Omental fat pad (tissue), 4 donors: ENCODE measurements around the gene RBM22. TPM values are rescaled to one million over a fixed set of nuclear protein-coding genes. Genes with fewer than 3 reads are reported as not detected.

Experiments
- ATAC-seq: fragments of 150-250 bp; one replicate; pipeline ENCODE4 v1.9.1; 2016; ENCODE audit warnings: mild to moderate bottlenecking, moderate library complexity; ENCODE audit not compliant: low FRiP score
- DNase-seq: peaks from one replicate; pipeline ENCODE4 v3.0.0-alpha.2; 2019; ENCODE audit warnings: low spot score
- total RNA-seq, 4 donors: library from RNA; depleted of rRNA; stranded (reverse); fragments of >200 nt; gene quantifications; one replicate each; pipeline ENCODE4 v1.1.0, GENCODE V29; 2016
- TF ChIP-seq, protein P1 (sequence below), 3 donors: fragments of 450-650 bp; IDR thresholded peaks; one replicate each; pipeline ENCODE4 v1.5.1; 2016 to 2017; ENCODE audit warnings: antibody characterized with exemption in 3 of 3, mild to moderate bottlenecking in 3 of 3, moderate library complexity in 2 of 3

RBM22 gene
- total RNA-seq, 4 donors from 2014 or later = 38.3 to 42.0 (median 40.5) TPM

DNA sequence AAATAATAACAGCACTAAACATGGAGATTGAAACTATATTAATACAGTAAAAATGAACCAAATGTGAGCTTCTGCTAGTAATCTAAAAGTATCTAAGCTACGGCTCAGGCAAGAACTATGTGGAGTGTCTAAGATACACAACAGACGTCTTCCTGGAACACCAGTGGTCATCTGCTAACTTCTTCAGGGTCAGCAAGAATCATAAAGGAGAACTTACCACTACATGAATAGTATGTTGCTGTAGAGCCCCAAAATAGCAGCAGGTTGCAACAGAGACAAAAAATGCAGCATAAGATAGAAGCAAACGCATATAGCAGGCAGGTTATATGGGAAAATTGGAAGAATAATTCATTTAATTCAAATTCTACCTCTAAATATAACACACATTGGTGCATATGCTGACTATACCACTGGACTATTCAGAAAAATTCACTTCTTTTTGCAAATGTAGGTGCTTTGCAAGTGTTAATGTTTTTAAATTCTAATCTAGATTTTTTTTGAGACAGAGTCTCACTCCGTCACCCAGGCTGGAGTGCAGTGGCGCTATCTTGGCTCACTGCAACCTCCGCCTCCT, 30.9 kb upstream of the RBM22 start:
- ATAC-seq (no peak), DNase-seq (no peak)
- TF ChIP-seq, protein P1, sequence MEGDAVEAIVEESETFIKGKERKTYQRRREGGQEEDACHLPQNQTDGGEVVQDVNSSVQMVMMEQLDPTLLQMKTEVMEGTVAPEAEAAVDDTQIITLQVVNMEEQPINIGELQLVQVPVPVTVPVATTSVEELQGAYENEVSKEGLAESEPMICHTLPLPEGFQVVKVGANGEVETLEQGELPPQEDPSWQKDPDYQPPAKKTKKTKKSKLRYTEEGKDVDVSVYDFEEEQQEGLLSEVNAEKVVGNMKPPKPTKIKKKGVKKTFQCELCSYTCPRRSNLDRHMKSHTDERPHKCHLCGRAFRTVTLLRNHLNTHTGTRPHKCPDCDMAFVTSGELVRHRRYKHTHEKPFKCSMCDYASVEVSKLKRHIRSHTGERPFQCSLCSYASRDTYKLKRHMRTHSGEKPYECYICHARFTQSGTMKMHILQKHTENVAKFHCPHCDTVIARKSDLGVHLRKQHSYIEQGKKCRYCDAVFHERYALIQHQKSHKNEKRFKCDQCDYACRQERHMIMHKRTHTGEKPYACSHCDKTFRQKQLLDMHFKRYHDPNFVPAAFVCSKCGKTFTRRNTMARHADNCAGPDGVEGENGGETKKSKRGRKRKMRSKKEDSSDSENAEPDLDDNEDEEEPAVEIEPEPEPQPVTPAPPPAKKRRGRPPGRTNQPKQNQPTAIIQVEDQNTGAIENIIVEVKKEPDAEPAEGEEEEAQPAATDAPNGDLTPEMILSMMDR (IDR thresholded peaks at IDR 0.05) = no peak

DNA sequence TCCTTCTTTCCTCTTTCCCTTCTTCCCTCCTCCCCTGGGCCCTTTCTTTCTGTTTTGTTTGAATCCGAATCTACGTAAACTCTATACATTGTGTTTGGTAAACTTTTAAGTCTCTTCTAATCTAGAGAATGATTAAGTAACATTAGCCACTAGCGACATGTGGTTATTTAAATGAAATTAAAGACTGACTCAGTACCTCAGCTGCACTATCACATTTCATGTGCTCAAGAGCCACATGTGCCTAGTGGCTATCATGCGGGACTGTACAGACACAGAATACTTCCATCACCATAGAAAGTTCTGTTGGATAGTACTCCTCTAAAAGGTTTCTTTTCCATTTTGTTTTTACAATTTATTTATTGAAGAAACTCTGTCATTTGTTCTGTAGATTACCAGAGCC, 29.0 kb upstream of the RBM22 start:
- DNase-seq = no peak
- TF ChIP-seq, protein P1 (IDR thresholded peaks at IDR 0.05) = no peak
- ATAC-seq = no peak

DNA sequence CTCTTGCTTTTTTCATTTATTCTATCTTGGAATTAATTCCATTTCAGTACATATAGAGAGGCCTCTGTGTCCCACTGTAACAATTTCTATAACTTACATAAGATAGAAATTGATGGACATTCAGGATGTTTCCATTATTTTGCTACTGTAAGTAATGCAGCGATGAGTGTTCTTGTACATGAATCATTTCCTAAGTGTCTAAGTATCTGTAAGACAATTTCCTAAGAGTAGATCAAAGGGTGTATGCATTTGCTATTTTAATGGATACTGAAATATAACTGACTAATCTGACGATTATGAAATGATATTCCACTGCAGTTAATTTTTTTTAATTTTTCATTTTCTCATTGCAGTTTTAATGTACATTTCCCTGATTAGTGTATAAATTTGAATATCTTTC, 23.0 kb upstream of the RBM22 start:
- ATAC-seq (no peak), DNase-seq (no peak)
- TF ChIP-seq, protein P1 (IDR thresholded peaks at IDR 0.05) = no peak

DNA sequence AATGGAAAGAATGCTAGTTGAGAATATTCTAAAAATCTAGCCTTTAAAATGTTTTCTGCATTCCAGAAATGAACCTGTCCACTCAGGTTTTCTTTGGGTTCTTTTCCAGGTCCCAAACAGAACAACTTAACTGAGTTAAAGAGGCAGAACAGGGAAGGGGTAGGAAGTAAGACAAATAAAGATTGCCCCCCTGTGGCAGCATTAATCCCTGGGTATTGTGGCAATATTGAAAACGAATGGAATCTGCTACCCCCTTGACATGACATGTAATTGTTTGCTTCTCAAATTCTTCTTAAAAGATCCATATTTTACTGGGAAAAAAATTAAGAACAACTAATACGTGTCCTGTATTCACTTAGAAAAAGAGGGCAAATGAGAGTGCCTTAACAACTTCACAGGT, 9.3 kb upstream of the RBM22 start:
- TF ChIP-seq, protein P1 (IDR thresholded peaks at IDR 0.05) = no peak
- DNase-seq = no peak
- no peak for ATAC-seq

DNA sequence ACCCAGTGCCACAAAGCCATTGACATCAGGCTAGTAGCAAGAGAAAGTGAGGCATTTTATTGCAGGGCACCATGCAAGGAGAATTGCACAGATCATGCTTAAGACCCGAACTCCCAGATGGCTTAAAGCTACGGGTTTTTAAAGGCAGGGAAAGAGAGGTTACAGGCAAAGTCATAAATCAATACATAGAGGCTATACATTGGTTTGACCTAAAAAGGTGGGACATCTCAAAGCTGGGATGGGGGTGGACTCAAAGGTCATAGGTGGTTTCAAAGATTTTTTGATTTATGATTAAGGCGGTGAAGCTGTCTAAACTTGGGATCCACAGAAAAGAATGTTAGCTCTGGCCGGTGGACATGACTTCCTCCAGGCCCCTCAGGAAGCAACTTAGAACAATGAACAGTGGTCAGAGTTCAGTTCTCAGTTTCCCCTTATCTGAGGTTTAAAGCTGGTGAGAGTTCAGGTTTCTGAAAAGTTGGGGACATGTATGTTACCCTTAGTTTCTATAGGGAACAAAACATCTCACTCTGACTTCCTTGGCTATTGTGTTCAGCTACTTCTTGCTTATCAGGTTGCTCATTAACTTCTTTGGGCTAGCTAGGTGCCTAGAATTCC, 6.0 kb upstream of the RBM22 start:
- TF ChIP-seq, protein P1 (IDR thresholded peaks at IDR 0.05) = no peak
- no peak for DNase-seq
- no peak for ATAC-seq

DNA sequence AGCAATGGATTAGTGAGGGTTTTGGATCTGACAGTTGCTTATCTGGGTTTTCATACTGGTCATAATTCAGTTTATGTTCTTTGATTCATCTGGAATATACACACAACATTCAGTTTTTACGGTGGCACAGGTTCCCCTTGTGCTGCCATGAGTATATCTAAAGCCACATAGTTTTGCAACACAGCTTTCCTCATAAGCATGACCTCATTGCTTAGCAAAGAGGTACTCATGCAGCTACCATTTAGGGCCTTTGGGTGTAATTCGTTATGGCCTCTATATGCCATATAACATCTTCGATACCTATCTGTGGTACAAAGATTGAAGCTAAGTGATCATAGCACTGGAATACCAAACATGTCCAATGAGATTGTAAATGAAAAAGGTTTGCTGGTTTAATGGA, 2.9 kb upstream of the RBM22 start:
- ATAC-seq (no peak), DNase-seq (no peak)
- TF ChIP-seq, protein P1 (IDR thresholded peaks at IDR 0.05) = no peak

DNA sequence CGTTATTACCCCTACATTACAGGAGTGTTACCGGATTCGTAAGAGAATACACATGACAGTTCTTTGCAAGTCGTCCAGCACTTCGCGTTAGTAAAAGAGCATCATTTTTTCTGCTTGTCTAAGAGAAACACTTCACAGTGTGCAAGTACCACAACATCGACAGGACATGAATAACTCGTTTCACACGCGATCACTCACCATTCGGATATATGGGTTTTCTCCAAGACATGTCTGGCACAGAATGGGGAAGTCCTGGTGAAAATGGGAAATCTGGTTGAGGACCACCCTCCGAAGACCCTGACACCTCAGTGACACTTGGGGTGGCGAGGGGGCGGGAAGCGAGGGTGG, 642 bp downstream of the RBM22 start:
- no peak for ATAC-seq

More for the DNA sequence above, 642 bp downstream of the RBM22 start:
- DNase-seq = no peak
- TF ChIP-seq, protein P1 (IDR thresholded peaks at IDR 0.05) = no peak
